Chondrocyte (in vitro differentiated cells): ENCODE measurements around the gene SCMH1. TPM values are rescaled to one million over a fixed set of nuclear protein-coding genes. Genes with fewer than 3 reads are reported as not detected.
"Not testable (repeated sequence)": the region's sequence is repeated elsewhere in the genome, so short reads cannot be mapped to it uniquely, and the experiment has no call there.

ENCODE experiments used
- DNase-seq: peaks from one replicate; pipeline ENCODE4 v3.0.0; 2021; ENCODE audit warnings: mixed read lengths, low spot score
- H3K27ac Mint-ChIP-seq: one replicate; pipeline ENCODE4 v1.8.0; 2021; ENCODE audit warnings: mild to moderate bottlenecking, moderate library complexity, mixed read lengths; ENCODE audit not compliant: unreplicated experiment
- H3K27me3 Mint-ChIP-seq: 2 replicates; pipeline ENCODE4 v1.8.0; 2021; ENCODE audit warnings: low read depth, mixed read lengths
- H3K36me3 Mint-ChIP-seq: 2 replicates; pipeline ENCODE4 v1.8.0; 2021; ENCODE audit warnings: low read depth, mixed read lengths
- H3K4me1 Mint-ChIP-seq: 2 replicates; pipeline ENCODE4 v1.8.0; 2021; ENCODE audit warnings: low read depth, mild to moderate bottlenecking, mixed read lengths
- H3K4me3 Mint-ChIP-seq: one replicate; pipeline ENCODE4 v1.8.0; 2021; ENCODE audit warnings: mild to moderate bottlenecking, moderate library complexity, mixed read lengths; ENCODE audit not compliant: unreplicated experiment
- H3K9me3 Mint-ChIP-seq: 2 replicates; pipeline ENCODE4 v1.8.0; 2021; ENCODE audit warnings: low read depth, mixed read lengths
- CTCF ChIP-seq: fragments of 200-600 bp; sonication (generic); IDR thresholded peaks from 2 replicates; pipeline ENCODE4 v1.5.0; 2021; ENCODE audit warnings: antibody characterized with exemption, mild to moderate bottlenecking, moderate library complexity
- total RNA-seq: library from RNA; stranded (reverse); gene quantifications from 3 replicates; pipeline ENCODE4 v1.2.1, GENCODE V29; 2021

SCMH1 gene
- total RNA-seq, 1 donor from 2014 or later = 29.5 TPM

GRCh38 chr1:41235893-41236292, 6.2 kb downstream of the SCMH1 start:
- H3K4me1 Mint-ChIP-seq = peaks cover 19% of the 10 kb centered on the region
- no peak for DNase-seq
- no peaks in the 10 kb centered on the region for H3K36me3 Mint-ChIP-seq
- no peak for TF ChIP-seq CTCF
- H3K9me3 Mint-ChIP-seq = no peaks in the 10 kb centered on the region
- H3K4me3 Mint-ChIP-seq = no peak overlapping the region
- H3K27me3 Mint-ChIP-seq = no peaks in the 10 kb centered on the region
- H3K27ac Mint-ChIP-seq = no peak overlapping the region

DNA sequence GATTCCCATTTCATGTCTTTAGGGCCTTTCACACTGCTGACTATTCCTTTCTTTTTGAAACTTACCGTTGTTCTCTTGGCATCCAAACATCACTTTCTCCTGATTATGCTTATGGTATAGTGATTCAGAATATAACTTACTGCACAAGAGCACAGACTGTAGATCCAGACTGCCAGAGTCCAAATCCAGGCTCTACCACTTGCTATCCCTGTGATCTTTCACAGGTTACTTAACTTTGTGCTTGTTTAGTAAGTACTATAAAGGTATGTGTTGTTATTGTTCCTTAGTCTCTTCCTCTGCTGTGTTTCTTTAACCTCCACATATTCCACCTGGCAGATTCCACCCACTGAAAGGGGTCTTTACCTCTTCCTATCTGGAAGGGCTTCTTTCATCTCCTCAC, 8.4 kb downstream of the SCMH1 start:
- no peaks in the 10 kb centered on the region for H3K36me3 Mint-ChIP-seq
- DNase-seq = no peak
- H3K27ac Mint-ChIP-seq = no peak overlapping the region
- TF ChIP-seq CTCF = no peak
- no peak overlapping the region for H3K4me3 Mint-ChIP-seq
- no peaks in the 10 kb centered on the region for H3K9me3 Mint-ChIP-seq
- H3K27me3 Mint-ChIP-seq = no peaks in the 10 kb centered on the region
- peaks cover 8% of the 10 kb centered on the region for H3K4me1 Mint-ChIP-seq

GRCh38 chr1:41232305-41232704, 9.8 kb downstream of the SCMH1 start:
- H3K4me1 Mint-ChIP-seq = peaks cover 8% of the 10 kb centered on the region
- H3K9me3 Mint-ChIP-seq = no peaks in the 10 kb centered on the region
- no peak overlapping the region for H3K4me3 Mint-ChIP-seq
- H3K27me3 Mint-ChIP-seq = no peaks in the 10 kb centered on the region
- no peaks in the 10 kb centered on the region for H3K36me3 Mint-ChIP-seq
- DNase-seq = no peak
- TF ChIP-seq CTCF = no peak
- H3K27ac Mint-ChIP-seq = no peak overlapping the region

GRCh38 chr1:41230656-41231055, 11.4 kb downstream of the SCMH1 start:
- H3K9me3 Mint-ChIP-seq = no peaks in the 10 kb centered on the region
- no peak overlapping the region for H3K4me3 Mint-ChIP-seq
- DNase-seq = no peak
- TF ChIP-seq CTCF = no peak
- no peaks in the 10 kb centered on the region for H3K4me1 Mint-ChIP-seq
- H3K27me3 Mint-ChIP-seq = no peaks in the 10 kb centered on the region
- H3K27ac Mint-ChIP-seq = no peak overlapping the region
- no peaks in the 10 kb centered on the region for H3K36me3 Mint-ChIP-seq

DNA sequence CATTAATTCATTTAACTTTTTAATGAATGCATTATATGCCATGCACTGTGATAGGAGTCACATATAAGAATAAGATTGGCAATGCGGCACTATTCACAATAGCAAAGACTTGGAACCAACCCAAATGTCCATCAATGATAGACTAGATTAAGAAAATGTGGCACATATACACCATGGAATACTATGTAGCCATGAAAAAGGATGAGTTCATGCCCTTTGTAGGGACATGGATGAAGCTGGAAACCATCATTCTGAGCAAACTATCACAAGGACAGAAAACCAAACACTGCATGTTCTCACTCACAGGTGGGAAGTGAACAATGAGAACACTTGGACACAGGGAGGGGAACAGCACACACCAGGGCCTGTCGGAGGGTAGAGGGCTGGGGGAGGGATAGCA, 12.9 kb downstream of the SCMH1 start:
- H3K27ac Mint-ChIP-seq, H3K36me3 Mint-ChIP-seq, H3K4me3 Mint-ChIP-seq, DNase-seq, H3K9me3 Mint-ChIP-seq, H3K4me1 Mint-ChIP-seq, H3K27me3 Mint-ChIP-seq: not testable (repeated sequence)

DNA sequence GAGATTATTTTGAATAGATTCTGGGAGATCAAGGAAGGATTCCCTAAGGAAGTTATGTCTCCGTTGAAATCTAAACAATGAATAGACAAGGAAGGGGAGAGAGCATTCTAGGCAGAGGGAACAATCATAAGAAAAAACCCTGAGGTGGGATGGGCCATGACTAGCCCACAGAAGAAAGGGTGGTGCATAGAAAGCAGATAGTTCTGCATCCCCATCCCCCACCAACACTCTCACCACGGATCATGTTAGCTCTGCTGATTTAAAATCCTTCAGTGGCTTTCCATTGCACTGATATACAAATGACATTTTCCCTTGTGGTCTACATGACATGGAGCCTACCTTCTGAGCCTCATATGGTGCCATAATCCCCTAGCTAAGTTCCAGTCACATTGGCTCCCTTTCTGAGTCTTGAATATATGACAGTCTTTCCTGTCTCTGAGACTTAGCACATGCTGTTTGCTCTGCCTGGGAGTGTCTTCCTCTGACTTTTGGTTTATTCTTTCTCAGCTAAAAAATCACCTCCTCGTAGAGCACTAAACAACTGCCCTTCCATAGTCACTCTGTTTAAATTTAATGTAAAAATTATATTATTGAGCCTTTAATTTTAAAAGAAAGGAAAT, 15.2 kb downstream of the SCMH1 start:
- Mint-ChIP-seq H3K27ac (no peak overlapping the region), H3K27me3 (no peaks in the 10 kb centered on the region), H3K36me3 (no peaks in the 10 kb centered on the region), H3K9me3 (no peaks in the 10 kb centered on the region), H3K4me3 (no peak overlapping the region), H3K4me1 (peaks cover 5% of the 10 kb centered on the region)
- no peak for DNase-seq
- no peak for TF ChIP-seq CTCF
